RPMI7951 (cell line): ENCODE results near the gene LMO2. TPM values are rescaled to one million over a fixed set of nuclear protein-coding genes. Genes with fewer than 3 reads are reported as not detected.
A peak's percentile ranks its signal among the peaks of the same experiment; 100 is the strongest.

Source experiments
- DNase-seq: peaks from one replicate; pipeline ENCODE4 v3.0.0-alpha.2; 2012; ENCODE audit warnings: low read depth
- total RNA-seq: library from RNA; depleted of rRNA; stranded (reverse); fragments of >200 nt; shearing (Covaris generic); gene quantifications from 2 replicates; pipeline ENCODE4 v1.2.3, GENCODE V29; 2014

LMO2 gene
- total RNA-seq, 1 experiment from 2014 or later = 0.12 TPM

- no peak for DNase-seq
Observed at GRCh38 chr11:33889296-33889695, 2.6 kb downstream of the LMO2 start.

GRCh38 chr11:33887886-33888285 lies 4.0 kb downstream of the LMO2 start:
- no peak for DNase-seq

- DNase-seq = peak; percentile 68
Observed at GRCh38 chr11:33885338-33886005, 6.4 kb downstream of the LMO2 start.

GRCh38 chr11:33884601-33885000 lies 7.3 kb downstream of the LMO2 start:
- no peak for DNase-seq

GRCh38 chr11:33884035-33884434 lies 7.8 kb downstream of the LMO2 start:
- no peak for DNase-seq

- no peak for DNase-seq
Observed at GRCh38 chr11:33881651-33882503, 10.0 kb downstream of the LMO2 start.

GRCh38 chr11:33880979-33881378 lies 10.9 kb downstream of the LMO2 start:
- no peak for DNase-seq

- DNase-seq = no peak
Observed at GRCh38 chr11:33879375-33879774, 12.5 kb downstream of the LMO2 start.

GRCh38 chr11:33877038-33877437 lies 14.8 kb downstream of the LMO2 start:
- no peak for DNase-seq

GRCh38 chr11:33875621-33876294 lies 16.1 kb downstream of the LMO2 start:
- no peak for DNase-seq

- no peak for DNase-seq
Observed at GRCh38 chr11:33874910-33875490, 16.9 kb downstream of the LMO2 start.

- DNase-seq = no peak
Observed at GRCh38 chr11:33874433-33874832, 17.4 kb downstream of the LMO2 start.

- peak; percentile 26 for DNase-seq
Observed at GRCh38 chr11:33869481-33870422, 22.1 kb downstream of the LMO2 start.

GRCh38 chr11:33868647-33869461 lies 23.0 kb downstream of the LMO2 start:
- no peak for DNase-seq

- DNase-seq = no peak
Observed at GRCh38 chr11:33867996-33868646, 23.8 kb downstream of the LMO2 start.

- no peak for DNase-seq
Observed at GRCh38 chr11:33867561-33867960, 24.3 kb downstream of the LMO2 start.

GRCh38 chr11:33866936-33867335 lies 24.9 kb downstream of the LMO2 start:
- DNase-seq = no peak

- no peak for DNase-seq
Observed at GRCh38 chr11:33864479-33864878, 27.4 kb downstream of the LMO2 start.

GRCh38 chr11:33863418-33864172 lies 28.3 kb downstream of the LMO2 start:
- DNase-seq = no peak
